Small intestine (tissue), 7 donors: ENCODE results near the gene BCAS4. TPM values are rescaled to one million over a fixed set of nuclear protein-coding genes. Genes with fewer than 3 reads are reported as not detected.
A peak's percentile ranks its signal among the peaks of the same experiment; 100 is the strongest.

ENCODE experiments used
- DNase-seq, 2 donors: peaks; one replicate each; pipeline versions ENCODE4 v3.0.0 to v3.0.0-alpha.2; 2013
- FAIRE-seq: peaks from 2 replicates; lab custom pipeline; 2012; peaks lifted over from hg19 to GRCh38; lab: Jason Lieb, UNC
- H3K27ac ChIP-seq, 3 donors: one replicate each; pipeline ENCODE4 v1.5.1; 2013; ENCODE audit warnings: low read length in 2 of 3, mild to moderate bottlenecking in 2 of 3, control low read depth in 1 of 3, inconsistent platforms in 1 of 3, low read depth in 1 of 3, moderate library complexity in 1 of 3
- H3K27me3 ChIP-seq, 3 donors: one replicate each; pipeline ENCODE4 v1.6.1; 2013; ENCODE audit warnings: low read length in 3 of 3, inconsistent platforms in 1 of 3; ENCODE audit not compliant: control insufficient read depth in 3 of 3, insufficient read depth in 3 of 3
- H3K36me3 ChIP-seq, 3 donors: one replicate each; pipeline ENCODE4 v1.6.1; 2013; ENCODE audit warnings: low read length in 3 of 3, inconsistent platforms in 1 of 3, low read depth in 1 of 3, mild to moderate bottlenecking in 1 of 3, moderate library complexity in 1 of 3; ENCODE audit not compliant: control insufficient read depth in 3 of 3, insufficient read depth in 2 of 3
- H3K4me1 ChIP-seq, 3 donors: one replicate each; pipeline ENCODE4 v1.6.1; 2013; ENCODE audit warnings: low read length in 2 of 3, inconsistent platforms in 1 of 3, low read depth in 1 of 3, mild to moderate bottlenecking in 1 of 3, moderate library complexity in 1 of 3; ENCODE audit not compliant: control insufficient read depth in 3 of 3, insufficient read depth in 2 of 3
- H3K4me3 ChIP-seq, 3 donors: one replicate each; pipeline ENCODE4 v1.5.1; 2013; ENCODE audit warnings: low read length in 3 of 3, control low read depth in 1 of 3, inconsistent platforms in 1 of 3, low read depth in 1 of 3, mild to moderate bottlenecking in 1 of 3, moderate library complexity in 1 of 3
- H3K9me3 ChIP-seq, 2 donors: one replicate each; pipeline ENCODE4 v1.6.1; 2013; ENCODE audit warnings: low read depth in 1 of 2, low read length in 1 of 2; ENCODE audit not compliant: control insufficient read depth in 2 of 2, insufficient read depth in 1 of 2
- WGBS, 3 donors: extraction: QIAGEN DNeasy Blood & Tissue Kit; methylation state at CpG; one replicate each; pipeline ENCODE4 v1.1.7; 2013; 5-methylcytosine and 5-hydroxymethylcytosine counted together
- polyA plus RNA-seq, 4 donors: library from polyadenylated mRNA; stranded (reverse) in 3 of 4; unstranded in 1 of 4; fragments of 200-250 nt in 3 of 4; fragments of 120-200 nt in 1 of 4; gene quantifications; one replicate each; pipeline versions ENCODE4 v1.2.1 to v1.2.3, GENCODE V29; 2013
- donor health status: healthy with polysubstance abuse.
- donor health status: control.
- donor health status: control.
- donor health status: Bipolar disorder and iron deficiency.
- donor health status: healthy.

Gene BCAS4
- polyA plus RNA-seq, 4 donors, result 0.45 to 4.0 (median 1.5) TPM

DNA sequence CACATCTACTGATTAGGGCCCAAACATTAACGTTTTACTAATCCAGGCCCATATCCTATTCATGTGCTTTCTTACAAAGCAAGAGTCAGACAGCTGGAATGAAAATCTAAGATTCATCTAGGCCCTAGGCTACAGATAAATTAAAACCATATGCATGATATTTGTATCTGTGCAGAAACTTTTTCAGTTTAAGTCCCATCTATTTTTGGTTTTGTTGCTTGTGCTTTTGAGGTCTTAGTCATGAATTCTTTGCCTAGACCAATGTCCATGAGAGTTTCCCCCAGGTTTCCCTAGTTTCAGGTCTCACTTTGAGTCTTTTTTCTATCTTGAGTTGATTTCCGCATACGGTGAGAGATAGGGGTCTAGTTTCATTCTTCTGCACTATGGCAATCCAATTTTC, 116.2 kb downstream of the BCAS4 start:
- DNase-seq, result no peak
- H3K36me3 ChIP-seq, result peaks cover 0 to 21% (median 2%) of the 10 kb centered on the region in 3 donors
- no peak for FAIRE-seq
- no peaks in the 10 kb centered on the region for H3K27me3 ChIP-seq
- no peak overlapping the region for H3K27ac ChIP-seq
- H3K4me1 ChIP-seq, result peaks cover 0 to 23% (median 13%) of the 10 kb centered on the region in 3 donors
- H3K9me3 ChIP-seq, result no peaks in the 10 kb centered on the region
- 59 to 68% (median 63%) methylated on average over 3 of the region's 3 CpGs for WGBS, 3 donors
- no peak overlapping the region for H3K4me3 ChIP-seq

DNA sequence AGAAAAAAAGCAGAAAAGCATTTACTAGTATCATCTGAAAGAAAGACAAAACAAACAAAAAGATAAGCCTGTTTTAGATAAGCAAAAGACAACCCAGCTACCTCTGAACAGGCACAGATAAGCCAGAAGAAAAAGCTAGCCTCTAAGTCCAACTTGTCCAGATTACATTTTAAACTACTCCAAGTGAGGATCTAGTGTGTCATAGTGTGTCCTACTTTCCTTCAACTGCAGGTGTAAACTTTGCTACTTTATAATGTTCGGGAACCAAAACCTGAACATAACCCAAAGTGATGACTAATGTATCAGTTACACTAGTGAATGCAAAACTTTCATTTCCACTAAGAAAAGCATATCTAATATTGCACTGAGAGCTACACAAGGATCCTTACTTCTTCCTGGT, 116.9 kb downstream of the BCAS4 start:
- Histone ChIP-seq H3K9me3 (no peaks in the 10 kb centered on the region), H3K27me3 (no peaks in the 10 kb centered on the region), H3K36me3 (peaks cover 0 to 21% (median 2%) of the 10 kb centered on the region in 3 donors), H3K4me3 (no peak overlapping the region), H3K27ac (no peak overlapping the region), H3K4me1 (peaks cover 0 to 27% (median 18%) of the 10 kb centered on the region in 3 donors)
- 14 to 46% (median 21%) methylated on average over 1 of the region's 1 CpG for WGBS, 3 donors
- FAIRE-seq, result no peak
- peak in 1 of 2 donors; percentile 8 for DNase-seq

DNA sequence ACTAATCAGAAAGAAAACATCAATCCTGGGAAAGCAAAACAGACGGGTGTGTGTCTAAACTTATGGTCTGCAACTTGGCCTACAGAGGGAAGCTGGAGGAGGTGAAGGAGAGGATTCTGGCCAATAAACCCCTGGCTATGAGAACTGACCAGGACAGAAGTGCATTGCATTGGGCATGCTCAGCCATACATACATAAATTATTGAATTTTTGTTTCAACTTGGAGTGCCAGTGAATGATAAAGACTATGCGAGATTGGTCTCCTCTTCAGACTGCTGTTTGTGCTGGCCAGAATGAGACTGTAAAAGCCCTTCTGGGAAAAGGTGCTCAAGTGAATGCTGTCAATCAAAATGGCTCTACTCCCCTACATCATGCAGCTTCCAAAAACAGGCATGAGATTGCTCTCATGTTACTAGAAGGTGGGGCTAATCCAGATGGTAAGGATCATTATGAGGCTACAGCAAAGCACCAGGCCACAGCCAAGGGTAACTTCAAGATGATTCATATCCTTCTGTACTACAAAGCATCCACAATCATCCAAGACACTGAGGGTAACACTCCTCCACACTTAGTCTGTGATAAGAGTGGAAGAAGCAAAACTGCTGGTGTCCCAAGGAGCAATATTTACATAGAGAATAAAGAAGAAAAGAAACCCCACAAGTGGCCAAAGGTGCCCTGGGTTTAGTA, 119.0 kb downstream of the BCAS4 start:
- H3K27me3 ChIP-seq, result no peaks in the 10 kb centered on the region
- WGBS, 3 donors, result 51 to 62% (median 53%) methylated on average over 2 of the region's 2 CpGs
- H3K4me1 ChIP-seq, result peaks cover 0 to 30% (median 22%) of the 10 kb centered on the region in 3 donors
- H3K36me3 ChIP-seq, result peaks cover 0 to 17% (median 2%) of the 10 kb centered on the region in 3 donors
- peak overlapping the region in 1 of 3 donors; percentile 11 for H3K27ac ChIP-seq
- no peak for DNase-seq
- H3K9me3 ChIP-seq, result no peaks in the 10 kb centered on the region
- FAIRE-seq, result no peak
- no peak overlapping the region for H3K4me3 ChIP-seq

DNA sequence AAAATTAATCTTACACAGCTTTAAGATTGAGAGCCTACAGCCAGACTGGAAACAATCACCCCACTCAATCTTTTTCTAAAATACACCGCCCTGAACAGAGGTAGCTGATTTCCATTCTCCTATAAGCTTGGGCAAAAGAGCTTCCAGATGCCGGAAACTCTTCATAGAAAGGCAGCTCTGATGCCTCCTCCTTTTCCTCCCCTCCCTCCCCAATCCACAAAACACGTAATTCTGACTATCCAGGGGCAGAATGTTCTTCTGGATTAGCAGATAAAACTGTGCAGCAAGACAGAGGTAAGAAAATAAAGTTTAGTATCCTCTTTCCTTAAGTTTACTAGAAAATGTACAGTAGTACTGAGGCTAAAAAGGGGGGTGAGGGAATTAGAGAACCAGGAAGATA, 120.6 kb downstream of the BCAS4 start:
- WGBS, 3 donors, result 39 to 60% (median 47%) methylated on average over 3 of the region's 3 CpGs
- no peak overlapping the region for H3K4me3 ChIP-seq
- no peak for FAIRE-seq
- H3K9me3 ChIP-seq, result no peaks in the 10 kb centered on the region
- H3K27ac ChIP-seq, result peak overlapping the region in 2 of 3 donors; percentile 26 to 46
- no peak for DNase-seq
- H3K4me1 ChIP-seq, result peaks cover 0 to 29% (median 22%) of the 10 kb centered on the region in 3 donors
- peaks cover 0 to 20% (median 2%) of the 10 kb centered on the region in 3 donors for H3K36me3 ChIP-seq
- H3K27me3 ChIP-seq, result no peaks in the 10 kb centered on the region

DNA sequence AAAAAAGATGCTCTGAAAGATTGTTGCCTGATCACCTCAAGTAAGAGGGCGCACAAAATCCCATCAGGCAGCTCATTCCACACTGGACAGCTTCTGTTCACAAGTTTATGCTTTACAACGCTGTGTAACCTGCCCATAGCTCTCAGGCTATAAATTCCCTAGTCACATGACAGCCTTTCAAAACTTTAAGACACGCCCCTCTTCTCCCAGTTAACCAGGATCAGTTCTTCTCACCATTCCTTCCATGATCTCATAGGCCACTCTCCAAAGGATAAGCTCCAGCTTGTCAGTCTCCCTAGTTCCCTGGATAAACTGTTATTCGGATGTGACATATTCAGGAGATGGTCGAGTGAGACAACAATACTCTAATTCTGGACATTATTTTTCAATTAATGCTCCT, 121.4 kb downstream of the BCAS4 start:
- no peaks in the 10 kb centered on the region for H3K27me3 ChIP-seq
- WGBS, 3 donors, result 26 to 46% (median 44%) methylated on average over 5 of the region's 5 CpGs
- no peaks in the 10 kb centered on the region for H3K9me3 ChIP-seq
- FAIRE-seq (no peak), DNase-seq (peak; percentile 73 to 88)
- H3K36me3 ChIP-seq, result peaks cover 0 to 16% (median 2%) of the 10 kb centered on the region in 3 donors
- peak overlapping the region in 2 of 3 donors; percentile 19 to 51 for H3K27ac ChIP-seq
- peaks cover 0 to 23% (median 17%) of the 10 kb centered on the region in 3 donors for H3K4me1 ChIP-seq
- no peak overlapping the region for H3K4me3 ChIP-seq

DNA sequence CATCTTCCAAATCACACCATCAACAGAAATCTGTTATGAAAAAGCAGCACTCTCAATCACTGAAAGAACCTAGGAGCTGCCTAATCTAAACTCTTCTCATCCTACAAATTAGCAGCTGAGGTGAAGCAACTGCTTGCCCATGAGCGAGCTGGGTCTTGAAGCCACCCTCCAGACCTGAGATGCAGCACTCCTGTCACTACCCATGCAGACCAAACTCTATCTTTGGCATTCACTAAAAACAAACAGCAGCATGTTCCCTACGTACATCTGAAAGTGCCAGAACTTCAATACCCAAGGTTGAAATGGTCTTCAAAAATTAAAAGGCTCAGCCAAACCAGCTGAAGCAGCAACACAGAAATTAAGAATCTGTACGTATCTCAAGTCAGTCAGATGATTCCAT, 122.1 kb downstream of the BCAS4 start:
- DNase-seq (no peak), FAIRE-seq (no peak)
- Histone ChIP-seq H3K4me3 (no peak overlapping the region), H3K27ac (peak overlapping the region in 1 of 3 donors; percentile 14), H3K9me3 (no peaks in the 10 kb centered on the region), H3K36me3 (peaks cover 0 to 18% (median 2%) of the 10 kb centered on the region in 3 donors), H3K27me3 (no peaks in the 10 kb centered on the region), H3K4me1 (peaks cover 0 to 23% (median 18%) of the 10 kb centered on the region in 3 donors)
- WGBS, 3 donors, result 76 to 81% (median 80%) methylated on average over 3 of the region's 3 CpGs

DNA sequence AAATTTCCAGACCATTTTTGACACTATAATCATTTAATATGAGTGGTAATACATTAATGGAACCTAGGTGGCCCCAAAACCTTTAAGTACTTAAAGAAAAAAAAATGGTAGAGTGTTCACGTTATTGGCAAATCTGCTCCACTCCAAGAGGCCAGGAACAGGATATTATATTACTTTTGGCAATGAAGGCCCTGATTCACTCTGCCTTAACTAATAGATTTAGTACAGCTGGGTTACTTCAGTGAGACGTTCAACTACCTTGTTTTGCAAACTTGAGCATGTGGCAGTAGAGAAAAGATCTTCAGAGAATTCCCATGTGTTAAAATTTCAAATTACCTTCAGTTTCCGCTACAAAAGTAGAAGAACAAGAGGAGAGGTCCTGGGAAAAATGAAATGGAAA, 123.5 kb downstream of the BCAS4 start:
- Histone ChIP-seq H3K27me3 (no peaks in the 10 kb centered on the region), H3K4me3 (no peak overlapping the region), H3K27ac (no peak overlapping the region), H3K9me3 (no peaks in the 10 kb centered on the region), H3K36me3 (peaks cover 0 to 20% (median 2%) of the 10 kb centered on the region in 3 donors), H3K4me1 (peaks cover 0 to 23% (median 20%) of the 10 kb centered on the region in 3 donors)
- FAIRE-seq (no peak), DNase-seq (no peak)
- 51 to 55% (median 54%) methylated on average over 3 of the region's 3 CpGs for WGBS, 3 donors

DNA sequence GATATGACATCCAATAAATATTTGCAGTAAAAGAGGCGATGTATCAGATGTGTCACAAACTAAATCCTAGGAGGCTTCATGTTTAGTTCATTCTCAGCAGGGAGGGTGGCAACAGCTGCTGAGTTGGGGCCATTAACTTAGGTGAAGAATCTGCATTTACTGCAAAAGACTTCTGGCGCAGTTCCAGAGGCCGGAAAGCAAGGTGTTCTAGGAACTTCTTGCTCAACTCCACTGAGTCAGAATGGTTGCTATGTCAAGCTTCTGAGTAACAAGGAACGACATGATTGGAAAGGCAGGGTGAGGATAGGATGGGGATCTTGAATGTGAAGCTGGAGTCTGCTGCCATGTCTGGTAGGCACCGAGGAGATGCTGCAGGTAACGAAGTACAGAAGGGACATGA, 124.7 kb downstream of the BCAS4 start:
- no peaks in the 10 kb centered on the region for H3K27me3 ChIP-seq
- FAIRE-seq (no peak), DNase-seq (peak; percentile 29 to 80)
- H3K27ac ChIP-seq, result no peak overlapping the region
- peaks cover 3 to 16% (median 15%) of the 10 kb centered on the region in 3 donors for H3K4me1 ChIP-seq
- WGBS, 3 donors, result 60 to 70% (median 68%) methylated on average over 6 of the region's 6 CpGs
- H3K9me3 ChIP-seq, result no peaks in the 10 kb centered on the region
- peaks cover 0 to 23% (median 3%) of the 10 kb centered on the region in 3 donors for H3K36me3 ChIP-seq
- H3K4me3 ChIP-seq, result no peak overlapping the region
